Hepatocyte (in vitro differentiated cells): ENCODE data around the gene STARD5. TPM values are rescaled to one million over a fixed set of nuclear protein-coding genes. Genes with fewer than 3 reads are reported as not detected.

Experiments used
- DNase-seq: peaks from one replicate; pipeline ENCODE4 v3.0.0-alpha.2; 2016; ENCODE audit warnings: low spot score
- H2AFZ ChIP-seq: fragments of 200-600 bp; sonication (generic); 2 replicates; pipeline ENCODE4 v1.6.0; 2016; ENCODE audit warnings: antibody characterized with exemption, mild to moderate bottlenecking
- H3K27ac ChIP-seq: fragments of 200-600 bp; sonication (generic); 2 replicates; pipeline ENCODE4 v1.5.1; 2016; ENCODE audit warnings: mild to moderate bottlenecking
- H3K27me3 ChIP-seq: fragments of 200-600 bp; sonication (generic); 2 replicates; pipeline ENCODE4 v1.6.1; 2016
- H3K36me3 ChIP-seq: fragments of 200-600 bp; sonication (generic); replicated peaks from 2 replicates; pipeline ENCODE4 v1.5.1; 2016; ENCODE audit warnings: low read depth; ENCODE audit not compliant: insufficient read depth
- H3K4me1 ChIP-seq: fragments of 200-600 bp; sonication (generic); 2 replicates; pipeline ENCODE4 v1.5.1; 2016; ENCODE audit warnings: mild to moderate bottlenecking, moderate library complexity; ENCODE audit not compliant: insufficient read depth
- H3K4me2 ChIP-seq: fragments of 200-600 bp; sonication (generic); 2 replicates; pipeline ENCODE4 v1.6.0; 2016
- H3K4me3 ChIP-seq: fragments of 200-600 bp; sonication (generic); 2 replicates; pipeline ENCODE4 v1.5.1; 2016; ENCODE audit warnings: mild to moderate bottlenecking
- H3K79me2 ChIP-seq: fragments of 200-600 bp; sonication (generic); 2 replicates; pipeline ENCODE4 v1.6.0; 2017; ENCODE audit warnings: mild to moderate bottlenecking
- H3K9me2 ChIP-seq: fragments of 200-600 bp; sonication (generic); replicated peaks from 2 replicates; pipeline ENCODE4 v1.6.0; 2017; ENCODE audit warnings: mild to moderate bottlenecking; ENCODE audit not compliant: insufficient read depth
- H3K9me3 ChIP-seq: fragments of 200-600 bp; sonication (generic); 2 replicates; pipeline ENCODE4 v1.5.1; 2016; ENCODE audit warnings: low read depth, mild to moderate bottlenecking
- H4K20me1 ChIP-seq: fragments of 200-600 bp; sonication (generic); 2 replicates; pipeline ENCODE4 v1.6.0; 2016; ENCODE audit warnings: mild to moderate bottlenecking; ENCODE audit not compliant: insufficient read depth, poor library complexity, severe bottlenecking
- EZH2 ChIP-seq: fragments of 200-600 bp; sonication (generic); IDR thresholded peaks from 2 replicates; pipeline ENCODE4 v1.6.1; 2016; ENCODE audit warnings: antibody characterized with exemption, mild to moderate bottlenecking, borderline replicate concordance
- EZH2phosphoT487 ChIP-seq: fragments of 200-600 bp; sonication (generic); IDR thresholded peaks from one replicate; pipeline ENCODE4 v1.6.1; 2018; ENCODE audit warnings: antibody characterized with exemption, mild to moderate bottlenecking, low read depth, moderate library complexity; ENCODE audit not compliant: unreplicated experiment, severe bottlenecking
- WGBS: methylation state at CpG from one replicate; pipeline ENCODE4 v1.1.6; 2016; ENCODE audit warnings: low lambda C conversion rate; ENCODE audit errors: missing lambda C conversion rate; 5-methylcytosine and 5-hydroxymethylcytosine counted together
- polyA plus RNA-seq: library from polyadenylated mRNA; unstranded; fragments of >200 nt; fragmentation: Nextera tagmentation; extraction: Ambion mirVana; gene quantifications from 2 replicates; pipeline ENCODE4 v1.2.1, GENCODE V29; 2016
- total RNA-seq: library from RNA; depleted of rRNA; stranded (reverse); fragments of >200 nt; gene quantifications from 2 replicates; pipeline ENCODE4 v1.2.3, GENCODE V29; 2014
- TF ChIP-seq, protein P1 (sequence below): fragments of 200-600 bp; sonication (generic); IDR thresholded peaks from 2 replicates; pipeline ENCODE4 v1.5.1; 2016; ENCODE audit warnings: antibody characterized with exemption, mild to moderate bottlenecking; ENCODE audit not compliant: poor library complexity

The STARD5 gene, protein sequence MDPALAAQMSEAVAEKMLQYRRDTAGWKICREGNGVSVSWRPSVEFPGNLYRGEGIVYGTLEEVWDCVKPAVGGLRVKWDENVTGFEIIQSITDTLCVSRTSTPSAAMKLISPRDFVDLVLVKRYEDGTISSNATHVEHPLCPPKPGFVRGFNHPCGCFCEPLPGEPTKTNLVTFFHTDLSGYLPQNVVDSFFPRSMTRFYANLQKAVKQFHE
- 7.2 and 8.2 TPM in 2 replicates for total RNA-seq
- 10.6 and 13.7 TPM in 2 replicates for polyA plus RNA-seq

DNA sequence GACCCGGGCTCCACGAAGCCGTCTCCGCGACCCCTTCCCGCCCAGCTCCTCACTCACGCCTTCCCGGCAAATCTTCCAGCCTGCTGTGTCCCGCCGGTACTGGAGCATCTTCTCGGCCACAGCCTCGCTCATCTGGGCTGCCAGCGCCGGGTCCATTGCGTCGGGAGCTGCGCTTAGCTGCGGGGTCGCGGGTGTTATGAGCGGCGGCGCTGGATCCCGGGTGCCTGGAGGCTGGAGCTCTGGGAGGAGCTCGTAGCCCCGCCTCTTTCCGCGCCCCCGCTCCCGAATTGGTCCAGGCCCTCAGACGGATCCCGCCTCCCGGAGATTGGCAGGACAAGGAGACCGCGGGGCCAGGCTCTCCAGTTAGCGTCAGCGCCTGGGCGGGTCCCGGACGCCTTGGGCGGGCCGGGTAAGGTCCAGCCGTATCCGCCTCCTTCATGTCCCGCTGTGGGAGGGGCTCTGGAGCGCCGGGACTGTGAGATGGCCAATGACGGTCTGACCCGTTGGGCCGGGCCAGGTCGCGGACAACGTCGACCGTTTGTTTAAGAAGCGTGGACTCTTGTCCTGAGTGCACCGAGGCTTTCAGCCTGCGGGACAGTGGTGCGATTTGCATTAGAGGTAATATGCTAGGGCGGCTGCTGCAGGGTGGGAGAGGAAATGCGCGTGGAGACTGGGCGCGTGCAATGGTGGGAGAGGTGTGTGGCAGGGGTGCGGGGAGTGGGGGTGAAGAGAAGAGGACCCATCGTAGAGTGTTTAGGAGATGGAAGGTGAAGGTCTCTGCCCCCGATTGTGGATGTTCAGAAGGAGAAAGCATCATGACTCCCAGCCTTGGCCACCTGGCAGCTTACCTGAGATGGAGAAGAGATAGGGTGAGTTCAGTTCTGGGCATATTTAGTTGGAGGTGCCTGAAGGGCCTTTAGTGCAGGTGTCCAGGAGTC lies at the start of gene STARD5:
Gene STARD5 (minus strand): TSS at position 198 of the 938 bp plus-strand sequence. CDS start 42 bp downstream, at position 156.
- Histone ChIP-seq H3K4me1 (no peaks in the 10 kb centered on the region), H3K9me3 (no peaks in the 10 kb centered on the region), H2AFZ (peak within 1 kb of the TSS; percentile 58), H3K27ac (peak within 1 kb of the TSS; percentile 66), H3K36me3 (no peaks in the 10 kb centered on the region), H4K20me1 (no peaks in the 10 kb centered on the region), H3K9me2 (no peaks in the 10 kb centered on the region), H3K79me2 (no peaks in the 10 kb centered on the region), H3K27me3 (no peaks in the 10 kb centered on the region), H3K4me3 (peak within 1 kb of the TSS; percentile 60), H3K4me2 (peak within 1 kb of the TSS; percentile 77)
- DNase-seq, result peak; percentile 99
- no peak for TF ChIP-seq EZH2phosphoT487
- 3% methylated on average over 67 of the region's 67 CpGs for WGBS

DNA sequence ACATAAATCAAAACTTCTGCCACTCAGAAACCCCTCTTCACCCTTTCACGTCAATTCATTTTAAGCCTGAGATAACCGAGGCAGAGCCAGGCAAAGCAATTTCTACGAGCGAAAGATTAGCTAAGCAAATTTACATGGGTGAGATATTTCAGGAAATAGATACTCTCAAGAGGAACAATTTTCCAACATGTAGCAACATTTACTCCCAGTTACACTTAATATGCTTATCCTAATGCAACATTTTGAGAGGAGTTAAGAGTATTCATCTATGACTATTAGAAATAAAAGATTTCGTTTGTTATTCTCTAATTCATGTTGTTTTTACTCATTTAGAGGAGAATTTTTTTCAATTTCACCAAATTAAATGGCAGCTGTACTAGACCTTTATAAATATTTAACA lies 49.2 kb upstream of the STARD5 start:
- H3K27me3 ChIP-seq, result no peaks in the 10 kb centered on the region
- no peak overlapping the region for H3K4me3 ChIP-seq
- no peaks in the 10 kb centered on the region for H3K79me2 ChIP-seq
- H3K4me1 ChIP-seq, result peaks cover 8% of the 10 kb centered on the region
- no peaks in the 10 kb centered on the region for H3K9me3 ChIP-seq
- H4K20me1 ChIP-seq, result no peaks in the 10 kb centered on the region
- peak overlapping the region; percentile 21 for H3K27ac ChIP-seq
- H2AFZ ChIP-seq, result no peak overlapping the region
- no peaks in the 10 kb centered on the region for H3K36me3 ChIP-seq
- no peaks in the 10 kb centered on the region for H3K9me2 ChIP-seq
- H3K4me2 ChIP-seq, result no peak overlapping the region
- WGBS, result 56% methylated on average over 5 of the region's 5 CpGs
- TF ChIP-seq EZH2phosphoT487, result no peak
- TF ChIP-seq, protein P1, sequence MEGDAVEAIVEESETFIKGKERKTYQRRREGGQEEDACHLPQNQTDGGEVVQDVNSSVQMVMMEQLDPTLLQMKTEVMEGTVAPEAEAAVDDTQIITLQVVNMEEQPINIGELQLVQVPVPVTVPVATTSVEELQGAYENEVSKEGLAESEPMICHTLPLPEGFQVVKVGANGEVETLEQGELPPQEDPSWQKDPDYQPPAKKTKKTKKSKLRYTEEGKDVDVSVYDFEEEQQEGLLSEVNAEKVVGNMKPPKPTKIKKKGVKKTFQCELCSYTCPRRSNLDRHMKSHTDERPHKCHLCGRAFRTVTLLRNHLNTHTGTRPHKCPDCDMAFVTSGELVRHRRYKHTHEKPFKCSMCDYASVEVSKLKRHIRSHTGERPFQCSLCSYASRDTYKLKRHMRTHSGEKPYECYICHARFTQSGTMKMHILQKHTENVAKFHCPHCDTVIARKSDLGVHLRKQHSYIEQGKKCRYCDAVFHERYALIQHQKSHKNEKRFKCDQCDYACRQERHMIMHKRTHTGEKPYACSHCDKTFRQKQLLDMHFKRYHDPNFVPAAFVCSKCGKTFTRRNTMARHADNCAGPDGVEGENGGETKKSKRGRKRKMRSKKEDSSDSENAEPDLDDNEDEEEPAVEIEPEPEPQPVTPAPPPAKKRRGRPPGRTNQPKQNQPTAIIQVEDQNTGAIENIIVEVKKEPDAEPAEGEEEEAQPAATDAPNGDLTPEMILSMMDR, result no peak
- no peak for TF ChIP-seq EZH2
- DNase-seq, result no peak

DNA sequence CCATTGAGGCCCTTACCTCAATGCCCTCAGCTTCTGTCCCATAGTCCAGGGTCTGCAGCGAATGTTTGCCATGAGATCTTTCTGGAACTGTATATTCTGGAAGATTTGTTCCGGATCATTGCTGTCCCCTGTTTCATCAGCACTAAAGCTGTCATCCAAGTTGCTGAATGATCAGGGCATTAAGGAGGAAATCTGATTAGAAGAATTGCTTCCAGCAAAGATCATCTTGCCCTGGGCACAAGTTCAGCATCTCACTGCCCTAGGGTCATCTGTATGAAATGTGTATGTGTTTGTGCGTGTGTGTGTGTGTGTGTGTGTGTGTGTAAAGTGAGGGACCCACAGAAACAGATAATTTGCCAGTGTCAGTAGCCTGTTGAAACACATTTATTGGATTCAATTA lies 48.6 kb upstream of the STARD5 start:
- no peak for TF ChIP-seq EZH2
- TF ChIP-seq EZH2phosphoT487, result no peak
- TF ChIP-seq, protein P1, result no peak
- DNase-seq, result no peak
- Histone ChIP-seq H3K4me2 (no peak overlapping the region), H2AFZ (no peak overlapping the region), H3K9me2 (no peaks in the 10 kb centered on the region), H3K27me3 (no peaks in the 10 kb centered on the region), H3K4me3 (no peak overlapping the region), H3K79me2 (no peaks in the 10 kb centered on the region), H3K36me3 (no peaks in the 10 kb centered on the region), H3K4me1 (peaks cover 8% of the 10 kb centered on the region), H4K20me1 (no peaks in the 10 kb centered on the region), H3K9me3 (no peaks in the 10 kb centered on the region), H3K27ac (peak overlapping the region; percentile 17)
- WGBS, result 91% methylated on average over 3 of the region's 3 CpGs
